ENCODE measurements around the gene PDCD6IP. TPM values are rescaled to one million over a fixed set of nuclear protein-coding genes. Genes with fewer than 3 reads are reported as not detected.
"Not testable (repeated sequence)": the region's sequence is repeated elsewhere in the genome, so short reads cannot be mapped to it uniquely, and the experiment has no call there.

The PDCD6IP gene
- total and polyA plus RNA-seq, 2 experiments from 2014 or later: 45.1 to 185 TPM

GRCh38 chr3:33834096-33834453 is 35.6 kb downstream of the PDCD6IP start (continued):
- TF ChIP-seq, protein P1, sequence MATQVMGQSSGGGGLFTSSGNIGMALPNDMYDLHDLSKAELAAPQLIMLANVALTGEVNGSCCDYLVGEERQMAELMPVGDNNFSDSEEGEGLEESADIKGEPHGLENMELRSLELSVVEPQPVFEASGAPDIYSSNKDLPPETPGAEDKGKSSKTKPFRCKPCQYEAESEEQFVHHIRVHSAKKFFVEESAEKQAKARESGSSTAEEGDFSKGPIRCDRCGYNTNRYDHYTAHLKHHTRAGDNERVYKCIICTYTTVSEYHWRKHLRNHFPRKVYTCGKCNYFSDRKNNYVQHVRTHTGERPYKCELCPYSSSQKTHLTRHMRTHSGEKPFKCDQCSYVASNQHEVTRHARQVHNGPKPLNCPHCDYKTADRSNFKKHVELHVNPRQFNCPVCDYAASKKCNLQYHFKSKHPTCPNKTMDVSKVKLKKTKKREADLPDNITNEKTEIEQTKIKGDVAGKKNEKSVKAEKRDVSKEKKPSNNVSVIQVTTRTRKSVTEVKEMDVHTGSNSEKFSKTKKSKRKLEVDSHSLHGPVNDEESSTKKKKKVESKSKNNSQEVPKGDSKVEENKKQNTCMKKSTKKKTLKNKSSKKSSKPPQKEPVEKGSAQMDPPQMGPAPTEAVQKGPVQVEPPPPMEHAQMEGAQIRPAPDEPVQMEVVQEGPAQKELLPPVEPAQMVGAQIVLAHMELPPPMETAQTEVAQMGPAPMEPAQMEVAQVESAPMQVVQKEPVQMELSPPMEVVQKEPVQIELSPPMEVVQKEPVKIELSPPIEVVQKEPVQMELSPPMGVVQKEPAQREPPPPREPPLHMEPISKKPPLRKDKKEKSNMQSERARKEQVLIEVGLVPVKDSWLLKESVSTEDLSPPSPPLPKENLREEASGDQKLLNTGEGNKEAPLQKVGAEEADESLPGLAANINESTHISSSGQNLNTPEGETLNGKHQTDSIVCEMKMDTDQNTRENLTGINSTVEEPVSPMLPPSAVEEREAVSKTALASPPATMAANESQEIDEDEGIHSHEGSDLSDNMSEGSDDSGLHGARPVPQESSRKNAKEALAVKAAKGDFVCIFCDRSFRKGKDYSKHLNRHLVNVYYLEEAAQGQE (IDR thresholded peaks at IDR 0.05; ENCODE audit: unreplicated experiment): no peak
- TF ChIP-seq, protein P2, sequence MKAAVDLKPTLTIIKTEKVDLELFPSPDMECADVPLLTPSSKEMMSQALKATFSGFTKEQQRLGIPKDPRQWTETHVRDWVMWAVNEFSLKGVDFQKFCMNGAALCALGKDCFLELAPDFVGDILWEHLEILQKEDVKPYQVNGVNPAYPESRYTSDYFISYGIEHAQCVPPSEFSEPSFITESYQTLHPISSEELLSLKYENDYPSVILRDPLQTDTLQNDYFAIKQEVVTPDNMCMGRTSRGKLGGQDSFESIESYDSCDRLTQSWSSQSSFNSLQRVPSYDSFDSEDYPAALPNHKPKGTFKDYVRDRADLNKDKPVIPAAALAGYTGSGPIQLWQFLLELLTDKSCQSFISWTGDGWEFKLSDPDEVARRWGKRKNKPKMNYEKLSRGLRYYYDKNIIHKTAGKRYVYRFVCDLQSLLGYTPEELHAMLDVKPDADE (IDR thresholded peaks at IDR 0.05): no peak
- TF ChIP-seq POLR2AphosphoS5 (IDR thresholded peaks at IDR 0.05; ENCODE audit: low read depth): no peak

GRCh38 chr3:33837182-33837581 is 38.8 kb downstream of the PDCD6IP start:
- not testable (repeated sequence) for ATAC-seq; H3F3A ChIP-seq (replicated peaks; ENCODE audit: low read depth); H3K4me3 ChIP-seq; H3K9me3 Mint-ChIP-seq; H3K4me2 ChIP-seq; H3K36me3 ChIP-seq (ENCODE audit: insufficient read depth); DNase-seq (ENCODE audit: low spot score); H3K27me3 ChIP-seq (ENCODE audit: insufficient read depth); H3K9me2 ChIP-seq (ENCODE audit: insufficient read depth); H3K79me2 ChIP-seq (replicated peaks; ENCODE audit: insufficient read depth); H3K27ac ChIP-seq (ENCODE audit: low read depth); H4K20me1 ChIP-seq (replicated peaks; ENCODE audit: insufficient read depth); H2AFZ ChIP-seq; H3K27ac Mint-ChIP-seq; H3K4me3 Mint-ChIP-seq; H3K27me3 Mint-ChIP-seq (ENCODE audit: insufficient read depth, low read depth, poor library complexity)
- peaks cover 26% of the 10 kb centered on the region; the same call in 2 of the 3 replicates for H3K36me3 Mint-ChIP-seq (ENCODE audit: low read depth)
- H3K4me1 ChIP-seq (ENCODE audit: insufficient read depth): peaks cover 16% of the 10 kb centered on the region
- peaks cover 16% of the 10 kb centered on the region for H3K4me1 Mint-ChIP-seq

GRCh38 chr3:33839283-33839682 is 40.9 kb downstream of the PDCD6IP start:
- Mint-ChIP-seq H3K9me3 (no peaks in the 10 kb centered on the region), H3K27me3 (ENCODE audit: insufficient read depth, low read depth, poor library complexity) (peaks cover 3% of the 10 kb centered on the region), H3K4me1 (peaks cover 4% of the 10 kb centered on the region), H3K4me3 (no peak overlapping the region), H3K27ac (no peak overlapping the region), H3K36me3 (ENCODE audit: low read depth) (peaks cover 26% of the 10 kb centered on the region; the same call in 2 of the 3 replicates)
- Histone ChIP-seq H3K79me2 (replicated peaks; ENCODE audit: insufficient read depth) (peaks cover 4% of the 10 kb centered on the region; the same call in 1 of the 2 replicates), H3K27ac (ENCODE audit: low read depth) (no peak overlapping the region), H3K4me2 (no peak overlapping the region), H3K9me2 (ENCODE audit: insufficient read depth) (no peaks in the 10 kb centered on the region), H3F3A (replicated peaks; ENCODE audit: low read depth) (no peaks in the 10 kb centered on the region), H3K36me3 (ENCODE audit: insufficient read depth) (peaks cover 6% of the 10 kb centered on the region; the same call in 1 of the 2 replicates), H3K4me3 (no peak overlapping the region), H2AFZ (no peak overlapping the region), H3K4me1 (ENCODE audit: insufficient read depth) (peaks cover 4% of the 10 kb centered on the region; the same call in 1 of the 2 replicates), H3K27me3 (ENCODE audit: insufficient read depth) (no peaks in the 10 kb centered on the region), H4K20me1 (replicated peaks; ENCODE audit: insufficient read depth) (no peaks in the 10 kb centered on the region)
- ATAC-seq (no peak), DNase-seq (ENCODE audit: low spot score) (no peak)
- TF ChIP-seq STAT1 (IDR thresholded peaks at IDR 0.05; ENCODE audit: unreplicated experiment): no peak
- TF ChIP-seq JUNB (IDR thresholded peaks at IDR 0.05; ENCODE audit: unreplicated experiment): no peak
- TF ChIP-seq EZH2phosphoT487 (IDR thresholded peaks at IDR 0.05; ENCODE audit: unreplicated experiment): no peak
- TF ChIP-seq CREB1 (CRISPR knock-in tag; IDR thresholded peaks at IDR 0.05; ENCODE audit: low read depth): no peak
- no peak for TF ChIP-seq ZNF331 (CRISPR knock-in tag; IDR thresholded peaks at IDR 0.05; ENCODE audit: low read depth)
- TF ChIP-seq, protein P2 (IDR thresholded peaks at IDR 0.05): no peak
- no peak for TF ChIP-seq POLR2AphosphoS5 (IDR thresholded peaks at IDR 0.05; ENCODE audit: low read depth)
